GM18909 (cell line): ENCODE measurements around the gene GLYATL1B.
"Not testable (repeated sequence)": the region's sequence is repeated elsewhere in the genome, so short reads cannot be mapped to it uniquely, and the experiment has no call there.

Experiments
- ATAC-seq: cut with Tn5 transposase; IDR thresholded peaks from one replicate; pipeline ENCODE4 v1.9.1; 2021; ENCODE audit warnings: mild to moderate bottlenecking; ENCODE audit not compliant: unreplicated experiment, poor library complexity

The GLYATL1B gene, protein sequence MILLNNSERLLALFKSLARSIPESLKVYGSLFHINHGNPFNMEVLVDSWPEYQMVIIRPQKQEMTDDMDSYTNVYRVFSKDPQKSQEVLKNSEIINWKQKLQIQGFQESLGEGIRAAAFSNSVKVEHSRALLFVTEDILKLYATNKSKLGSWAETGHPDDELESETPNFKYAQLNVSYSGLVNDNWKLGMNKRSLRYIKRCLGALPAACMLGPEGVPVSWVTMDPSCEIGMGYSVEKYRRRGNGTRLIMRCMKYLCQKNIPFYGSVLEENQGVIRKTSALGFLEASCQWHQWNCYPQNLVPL

DNA sequence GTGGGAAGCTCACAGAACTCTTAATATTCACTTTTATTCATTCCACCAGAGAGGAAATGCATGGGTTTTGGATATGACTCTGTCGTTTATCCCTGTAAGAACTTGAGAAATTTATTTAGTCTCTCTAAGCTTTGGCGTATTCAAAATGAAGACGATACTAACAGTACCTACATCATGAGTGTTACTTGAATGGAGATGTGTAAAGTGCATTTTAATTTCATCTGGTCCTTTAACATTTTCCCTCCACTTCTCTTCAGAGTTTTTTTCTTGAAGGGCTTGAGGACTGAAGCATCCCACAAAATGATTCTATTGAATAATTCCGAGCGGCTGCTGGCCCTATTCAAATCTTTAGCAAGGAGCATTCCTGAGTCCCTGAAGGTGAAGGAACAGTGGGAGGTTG, at the start of gene GLYATL1B:
TSS of gene GLYATL1B (plus strand) at position 301 of the 400 bp plus-strand sequence. CDS start at position 301, 0 bp downstream.
- ATAC-seq = not testable (repeated sequence)

- not testable (repeated sequence) for ATAC-seq
These were observed 49.6 kb upstream of the GLYATL1B start for GRCh38 chr11:59036542-59036941.

DNA sequence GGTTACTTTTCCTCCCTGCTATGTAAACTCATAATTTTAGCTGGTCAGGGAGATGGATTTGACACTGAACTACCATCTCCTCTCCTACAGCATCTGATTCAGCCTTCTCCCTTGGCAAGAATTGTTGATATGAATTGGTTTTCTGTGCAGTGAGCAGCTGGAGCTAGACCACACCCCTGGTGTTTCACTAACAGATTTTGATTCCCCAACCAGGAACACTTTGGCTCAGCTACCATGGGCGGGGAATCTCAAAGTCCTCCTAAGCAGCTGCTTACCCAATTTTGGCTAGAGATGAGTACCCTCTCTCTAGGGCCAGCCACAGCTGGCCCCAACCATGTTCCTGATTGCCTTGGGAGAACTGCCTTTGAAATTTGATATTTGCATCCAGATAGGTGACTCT, 48.7 kb upstream of the GLYATL1B start:
- ATAC-seq = not testable (repeated sequence)

DNA sequence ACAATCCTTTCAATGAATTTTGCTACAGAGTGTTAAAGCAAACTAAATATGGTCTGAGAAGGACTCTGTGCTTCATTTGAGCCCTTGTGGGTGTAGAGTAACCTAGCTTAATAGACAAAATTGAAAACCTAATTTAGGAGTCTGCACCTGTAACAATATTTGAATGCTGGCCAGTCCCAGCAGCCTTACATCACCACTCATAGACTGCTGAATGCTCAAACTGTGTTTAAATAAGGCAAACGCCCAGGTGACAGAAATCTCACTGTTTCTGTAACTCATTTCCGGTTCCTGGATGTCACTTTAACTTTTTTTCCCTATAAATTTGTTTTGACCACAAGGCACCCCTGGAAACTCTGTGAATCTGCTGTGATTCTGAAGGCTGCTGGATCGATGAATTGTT, 45.5 kb upstream of the GLYATL1B start:
- no peak for ATAC-seq

- peak; percentile 68 for ATAC-seq
These were observed 34.7 kb upstream of the GLYATL1B start for GRCh38 chr11:59051383-59051782.

DNA sequence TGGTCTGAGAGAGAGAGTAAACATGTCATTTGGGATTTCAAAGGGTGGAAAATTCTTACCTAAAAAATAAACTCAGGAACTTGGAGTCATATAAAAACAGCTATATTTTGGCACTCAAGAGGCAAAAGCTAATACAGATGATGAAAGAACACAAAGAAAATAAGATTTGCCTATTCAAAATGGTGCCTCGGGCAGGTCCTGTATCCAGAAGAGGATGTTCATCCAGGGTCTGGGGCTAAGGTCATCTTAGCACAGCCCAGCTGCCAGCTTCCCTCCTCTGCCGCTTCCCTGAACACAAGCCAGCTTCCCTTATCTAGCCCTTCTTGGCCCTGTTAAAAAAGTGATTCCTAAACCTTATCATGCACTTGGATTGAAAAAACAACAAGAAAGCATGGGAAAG, 33.8 kb upstream of the GLYATL1B start:
- not testable (repeated sequence) for ATAC-seq

DNA sequence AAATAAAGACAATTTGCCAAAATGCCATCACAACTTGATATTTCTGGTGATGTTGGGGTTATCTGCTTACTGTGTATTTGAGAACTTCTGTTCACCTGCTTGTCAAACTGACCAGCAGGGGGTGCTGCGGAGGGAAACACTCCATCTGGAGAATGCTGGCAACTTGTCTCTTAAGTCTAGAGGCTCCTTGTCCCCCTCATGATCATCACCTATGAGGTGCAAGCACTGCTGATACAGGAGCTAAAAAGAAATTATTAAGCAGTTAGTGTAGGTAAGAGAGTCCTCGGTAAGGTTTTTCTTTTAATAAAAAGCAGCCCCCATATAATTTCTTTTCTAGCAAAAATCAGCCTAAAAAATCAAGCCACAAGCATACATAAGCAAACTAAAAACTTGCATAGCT, 32.7 kb upstream of the GLYATL1B start:
- peak; percentile 69 for ATAC-seq

DNA sequence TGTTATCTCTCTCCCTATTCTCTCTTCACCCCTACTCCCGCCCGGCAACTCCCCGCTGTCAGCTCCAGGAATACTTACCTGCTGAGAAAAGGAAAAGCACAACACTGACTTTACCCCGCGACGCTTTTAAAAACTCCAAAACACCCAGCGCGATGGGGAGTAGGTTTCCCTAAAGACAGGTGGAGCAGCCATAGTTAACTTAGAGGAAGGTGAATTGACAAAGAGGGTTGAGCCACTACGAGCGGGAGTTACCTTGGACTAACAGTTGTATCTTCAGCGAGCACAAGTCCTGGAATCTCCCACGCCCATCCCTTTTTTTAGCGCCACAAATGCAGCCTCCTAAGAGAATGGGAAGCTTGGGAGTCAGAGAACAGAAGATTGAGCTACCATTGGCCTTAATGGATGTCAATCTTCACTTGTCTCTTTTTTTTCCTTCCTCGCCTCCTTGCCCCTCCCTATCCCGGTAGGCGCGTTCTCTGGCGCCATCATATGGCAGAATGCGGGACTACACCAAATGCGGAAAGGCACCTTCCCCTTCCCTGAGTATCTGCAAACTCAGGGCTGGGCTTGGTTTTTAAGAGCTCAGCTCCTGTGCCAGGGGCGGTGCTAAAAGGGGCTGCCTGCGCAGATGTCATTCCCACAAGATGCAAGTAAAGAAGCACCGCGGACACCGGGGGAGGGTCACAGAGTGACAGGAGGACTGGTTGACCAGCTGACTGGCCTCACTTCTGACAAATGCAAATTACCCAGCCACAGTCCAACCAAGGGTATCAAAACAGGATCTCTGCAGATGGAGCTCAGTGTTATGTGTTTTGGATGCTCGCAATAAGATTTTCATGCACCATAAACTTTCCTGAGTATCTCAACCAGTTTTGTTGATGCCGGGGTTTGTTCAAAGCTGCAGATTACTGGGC, 27.7 kb upstream of the GLYATL1B start:
- ATAC-seq = peak; percentile 89

DNA sequence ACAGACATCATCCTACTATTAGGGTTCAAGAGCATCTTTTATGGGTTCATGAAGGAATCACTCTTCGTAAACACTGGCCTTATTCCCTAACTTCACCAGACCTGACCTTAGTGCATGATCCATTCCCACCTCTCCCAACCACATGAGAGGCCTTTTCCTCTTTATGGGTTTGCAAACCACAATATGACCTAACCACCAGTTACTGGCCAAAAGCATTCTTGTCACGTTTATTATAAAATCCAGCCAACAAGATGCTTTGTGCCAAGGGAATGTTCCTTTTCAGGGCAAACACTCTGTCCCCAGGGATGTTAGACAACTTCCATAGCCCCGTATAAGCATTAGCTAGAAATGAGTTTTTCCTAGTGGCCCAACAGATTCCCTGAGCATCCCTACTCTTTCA, 26.0 kb upstream of the GLYATL1B start:
- ATAC-seq = not testable (repeated sequence)

DNA sequence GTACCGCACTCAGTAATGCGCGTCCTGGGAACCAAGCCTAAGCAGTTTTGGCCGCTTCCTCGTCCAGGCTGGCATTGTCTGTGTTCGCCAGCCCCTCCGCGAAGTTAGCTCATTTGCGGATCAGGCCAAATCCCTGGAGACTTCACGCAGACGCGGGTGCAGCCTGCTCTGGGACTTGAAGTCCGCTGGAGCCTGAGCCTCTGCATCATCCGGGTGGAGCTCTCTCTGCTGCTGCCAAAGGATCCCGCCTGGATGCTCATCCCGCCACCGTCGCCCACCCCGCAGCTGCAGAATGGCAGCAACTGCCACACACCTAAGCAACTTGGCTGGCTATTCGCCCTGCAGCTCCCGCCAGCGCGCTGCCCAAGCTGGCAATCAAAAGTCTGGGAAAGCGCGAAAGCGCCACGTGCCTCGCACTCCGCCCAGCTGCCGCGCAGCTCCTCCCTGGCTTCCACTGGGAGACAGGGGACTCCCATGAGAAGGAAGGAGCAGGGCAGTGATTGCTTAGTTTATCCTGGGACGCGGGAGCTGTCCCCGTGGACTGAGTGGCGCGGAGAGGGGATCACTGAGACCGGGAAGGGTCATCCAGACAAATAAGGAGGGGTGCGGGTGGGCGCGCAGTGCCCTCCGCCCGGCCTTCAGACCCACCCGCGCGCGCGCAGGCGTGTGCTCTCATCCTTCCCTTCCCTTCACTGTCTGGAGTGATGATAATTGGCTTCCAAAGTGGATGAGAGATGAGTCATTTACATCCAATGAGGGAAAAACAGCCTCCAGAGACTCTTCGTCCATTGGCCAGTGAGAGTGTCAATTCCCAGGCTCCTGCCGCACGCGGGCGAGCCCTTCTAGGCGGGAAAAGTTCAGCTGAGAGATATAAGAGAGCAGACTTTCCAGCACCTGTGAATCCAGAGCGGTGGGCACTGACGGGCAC, 23.2 kb upstream of the GLYATL1B start:
- ATAC-seq = no peak

- peak; percentile 65 for ATAC-seq
These were observed 21.9 kb upstream of the GLYATL1B start for GRCh38 chr11:59063996-59064727.

GRCh38 chr11:59069087-59069486, 17.0 kb upstream of the GLYATL1B start:
- ATAC-seq = no peak

DNA sequence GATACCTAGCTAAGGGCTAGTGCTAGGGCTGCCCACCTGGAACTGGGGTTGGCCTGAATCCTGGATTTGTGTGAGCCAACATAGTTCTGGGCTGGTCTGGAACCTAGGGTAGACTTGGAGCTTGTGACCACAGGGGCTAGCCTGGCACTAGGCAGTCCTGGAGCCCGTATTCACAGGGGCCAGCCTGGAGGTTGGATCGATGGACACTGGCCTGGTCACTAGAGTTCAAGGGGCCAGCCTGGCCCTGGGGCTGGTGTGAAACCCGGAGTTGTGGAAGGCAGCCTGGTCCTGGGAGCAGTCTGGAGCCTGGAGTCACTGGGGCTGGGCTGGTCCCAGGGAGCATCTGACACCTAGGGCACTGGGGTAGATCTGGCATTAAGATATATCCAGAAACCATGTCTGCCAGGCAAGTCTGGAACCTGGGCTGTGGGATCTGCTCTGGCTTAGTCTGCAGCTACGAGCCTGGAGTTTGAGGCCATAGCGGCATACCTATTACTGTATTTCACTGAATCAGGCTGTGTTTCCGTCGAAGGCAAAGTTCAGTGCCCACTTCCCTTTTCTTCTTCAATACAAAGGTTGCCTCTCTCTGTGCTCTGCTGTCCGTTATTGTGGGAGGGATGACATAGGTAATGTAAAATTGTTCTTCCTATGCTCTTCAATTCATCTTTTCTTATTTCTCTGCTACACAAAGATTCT, 9.1 kb upstream of the GLYATL1B start:
- peak; percentile 97 for ATAC-seq

DNA sequence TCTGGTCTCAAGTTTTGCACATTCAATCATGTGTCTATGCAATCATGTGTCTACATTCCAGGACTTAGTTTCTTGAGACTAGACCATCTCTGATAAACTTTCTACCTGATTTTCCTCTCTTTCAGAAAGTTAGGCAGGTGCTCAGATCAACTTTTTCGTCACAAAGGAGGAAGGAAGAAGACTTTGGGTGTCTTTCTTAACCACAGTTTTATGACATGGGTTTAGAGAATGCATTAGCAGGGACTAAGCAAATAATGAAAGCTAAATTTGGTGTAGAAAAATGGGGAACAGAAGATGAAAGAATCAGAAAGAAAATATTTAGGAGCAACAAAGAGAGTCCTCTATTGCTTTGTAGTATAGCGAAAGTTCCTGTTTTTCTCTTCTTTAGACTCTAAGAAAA, 7.7 kb upstream of the GLYATL1B start:
- ATAC-seq = no peak

GRCh38 chr11:59079086-59079485, 7.0 kb upstream of the GLYATL1B start:
- no peak for ATAC-seq

GRCh38 chr11:59080421-59080820, 5.7 kb upstream of the GLYATL1B start:
- not testable (repeated sequence) for ATAC-seq

- ATAC-seq = not testable (repeated sequence)
These were observed 4.6 kb upstream of the GLYATL1B start for GRCh38 chr11:59081430-59082020.

GRCh38 chr11:59088162-59088561, 2.1 kb downstream of the GLYATL1B start:
- ATAC-seq = no peak

- not testable (repeated sequence) for ATAC-seq
These were observed 7.5 kb downstream of the GLYATL1B start for GRCh38 chr11:59093576-59093975.
